T-helper 1 cell treated with Interleukin-12 subunit alpha and Interleukin-12 subunit beta and Interleukin-4 antibody, amounts not matched to agents 30 μg/mL and 1 μg/mL, for 36 hours (primary cell): Measurements from ENCODE around the gene NLE1.
"Not testable (repeated sequence)": the region's sequence is repeated elsewhere in the genome, so short reads cannot be mapped to it uniquely, and the experiment has no call there.

Source experiments
- H3K27ac Mint-ChIP-seq: one replicate; pipeline ENCODE4 v1.8.0; 2021; ENCODE audit warnings: mild to moderate bottlenecking, mixed read lengths
- H3K27me3 Mint-ChIP-seq: one replicate; pipeline ENCODE4 v1.8.0; 2021; ENCODE audit warnings: low read depth, mixed read lengths
- H3K36me3 Mint-ChIP-seq: one replicate; pipeline ENCODE4 v1.8.0; 2021; ENCODE audit warnings: low read depth, mixed read lengths
- H3K4me1 Mint-ChIP-seq: one replicate; pipeline ENCODE4 v1.8.0; 2021; ENCODE audit warnings: low read depth, mixed read lengths
- H3K4me3 Mint-ChIP-seq: one replicate; pipeline ENCODE4 v1.8.0; 2021; ENCODE audit warnings: mild to moderate bottlenecking, moderate library complexity, mixed read lengths
- H3K9me3 Mint-ChIP-seq: one replicate; pipeline ENCODE4 v1.8.0; 2021; ENCODE audit warnings: mixed read lengths

Gene NLE1

GRCh38 chr17:35129154-35129972 lies 12.7 kb downstream of the NLE1 start:
- Mint-ChIP-seq H3K4me3 (no peak overlapping the region), H3K27me3 (no peaks in the 10 kb centered on the region), H3K9me3 (no peaks in the 10 kb centered on the region), H3K27ac (no peak overlapping the region), H3K36me3 (peaks cover 12% of the 10 kb centered on the region), H3K4me1 (peaks cover 5% of the 10 kb centered on the region)

DNA sequence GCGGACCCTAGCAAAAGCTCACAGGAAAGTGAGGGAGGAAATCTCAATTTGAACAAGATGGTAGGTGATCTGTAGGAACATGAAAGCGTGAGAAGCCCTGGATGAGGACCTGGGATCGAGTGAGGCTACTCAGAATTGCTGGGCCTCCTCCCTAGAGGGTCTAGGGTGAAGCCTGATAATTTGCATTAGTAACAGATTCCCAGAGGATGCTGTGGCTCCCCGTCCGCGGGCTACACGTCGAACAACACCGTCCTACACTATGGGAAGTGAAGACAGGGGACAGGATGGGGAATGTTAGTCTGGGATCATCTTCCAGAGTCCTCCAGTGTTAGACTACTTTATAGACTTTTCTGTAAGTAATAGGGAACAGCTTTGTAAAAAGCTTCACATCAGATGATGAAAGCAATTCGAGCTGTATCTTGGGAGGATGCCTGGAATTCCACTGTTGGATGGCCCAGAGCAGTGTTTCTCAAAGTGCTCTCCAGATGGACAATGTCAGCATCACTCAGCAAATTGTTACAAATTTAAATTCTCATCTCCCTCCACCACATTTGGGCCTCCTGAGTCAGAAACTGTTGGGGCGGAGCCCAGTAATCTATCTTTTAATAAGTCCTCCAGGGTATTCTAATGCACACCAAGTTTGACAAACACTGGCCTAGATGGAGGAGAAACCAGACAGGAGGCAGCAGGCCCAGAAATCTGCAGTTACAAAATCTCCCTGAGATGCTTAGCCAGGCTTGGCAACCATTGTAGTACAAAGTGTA lies 14.2 kb downstream of the NLE1 start:
- Mint-ChIP-seq H3K27ac (no peak overlapping the region), H3K36me3 (peaks cover 7% of the 10 kb centered on the region), H3K27me3 (no peaks in the 10 kb centered on the region), H3K9me3 (no peaks in the 10 kb centered on the region), H3K4me1 (peaks cover 5% of the 10 kb centered on the region), H3K4me3 (no peak overlapping the region)

DNA sequence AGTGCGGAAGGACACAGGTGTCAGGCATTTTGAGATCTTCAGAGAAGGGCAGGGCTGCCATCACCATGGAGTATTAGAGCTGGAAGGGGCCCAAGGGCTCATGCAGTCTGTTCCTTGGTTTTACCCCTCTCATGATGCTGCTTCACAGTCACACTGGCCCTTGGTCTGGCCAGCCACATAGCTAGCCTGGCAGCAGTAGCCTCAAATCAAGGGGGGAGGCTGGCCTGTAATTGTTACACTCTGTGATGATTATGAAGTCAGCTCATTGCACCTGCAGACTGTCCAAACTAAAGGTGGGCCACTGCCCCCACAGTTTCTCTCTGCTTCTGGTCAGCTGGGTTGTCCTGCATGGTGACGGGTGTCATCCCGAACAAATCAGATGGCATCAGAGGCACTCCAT lies 20.8 kb downstream of the NLE1 start, which contains the start of gene FNDC8:
FNDC8 (plus strand) TSS at position 301 of the 400 bp plus-strand sequence; CDS start at position 380, 79 bp downstream.
- Mint-ChIP-seq H3K27me3 (no peaks in the 10 kb centered on the region), H3K27ac (peak within 1 kb of the TSS; percentile 12), H3K4me3 (peak within 1 kb of the TSS; percentile 2), H3K9me3 (no peaks in the 10 kb centered on the region), H3K36me3 (peaks cover 4% of the 10 kb centered on the region), H3K4me1 (peaks cover 23% of the 10 kb centered on the region)

GRCh38 chr17:35119370-35120165 lies 22.5 kb downstream of the NLE1 start, which contains the start of gene RAD51D:
Gene RAD51D, minus strand, starts transcription at chr17:35119860. Its CDS starts 247 bp downstream, at chr17:35119613.
- Mint-ChIP-seq H3K4me1 (peaks cover 32% of the 10 kb centered on the region), H3K36me3 (peaks cover 10% of the 10 kb centered on the region), H3K27ac (peak within 1 kb of the TSS; percentile 94), H3K4me3 (peak within 1 kb of the TSS; percentile 97), H3K27me3 (no peaks in the 10 kb centered on the region), H3K9me3 (no peaks in the 10 kb centered on the region)

DNA sequence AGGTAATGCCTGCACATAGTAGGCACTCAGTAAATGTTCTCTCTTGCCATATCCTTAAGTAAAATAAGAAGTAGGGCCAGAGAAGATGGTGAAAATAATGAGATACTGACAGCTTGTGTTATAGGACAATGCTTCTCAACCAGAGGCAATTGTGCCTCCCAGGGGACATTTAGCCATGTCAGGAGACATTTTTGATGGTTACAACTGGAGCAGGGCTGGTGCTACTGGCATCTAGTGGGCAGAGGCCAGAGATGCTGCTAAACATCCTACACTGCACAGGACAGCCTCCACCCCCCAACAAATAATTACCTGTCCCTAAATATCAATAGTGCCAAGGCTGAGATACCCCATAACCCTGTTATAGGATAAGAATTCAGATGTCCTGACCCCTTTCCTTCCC lies 24.1 kb downstream of the NLE1 start:
- Mint-ChIP-seq H3K4me1 (peaks cover 32% of the 10 kb centered on the region), H3K4me3 (peak overlapping the region; percentile 88), H3K27ac (peak overlapping the region; percentile 82), H3K27me3 (no peaks in the 10 kb centered on the region), H3K9me3 (no peaks in the 10 kb centered on the region), H3K36me3 (peaks cover 10% of the 10 kb centered on the region)

DNA sequence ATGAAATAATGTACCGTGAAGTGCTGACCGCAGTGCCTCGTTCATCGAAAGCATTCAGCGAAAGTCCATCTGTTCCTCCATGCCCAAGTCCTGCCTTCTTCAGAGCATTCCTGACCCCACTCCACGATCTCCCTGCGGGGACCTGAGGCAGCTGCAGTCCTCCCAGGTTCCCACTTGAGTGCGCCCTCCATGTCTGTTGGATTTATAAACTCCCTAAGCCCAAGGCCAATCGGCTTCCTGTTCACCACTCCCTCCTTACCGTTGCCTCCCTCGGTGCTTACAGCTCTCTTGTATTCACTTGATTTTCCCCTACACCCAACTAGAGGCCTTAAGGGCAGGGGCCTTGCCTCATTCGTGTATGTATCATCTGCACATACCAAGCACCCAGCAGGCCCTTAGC lies 25.3 kb downstream of the NLE1 start:
- H3K27me3 Mint-ChIP-seq = no peaks in the 10 kb centered on the region
- H3K27ac Mint-ChIP-seq = peak overlapping the region; percentile 15
- no peaks in the 10 kb centered on the region for H3K9me3 Mint-ChIP-seq
- peaks cover 11% of the 10 kb centered on the region for H3K36me3 Mint-ChIP-seq
- H3K4me3 Mint-ChIP-seq = no peak overlapping the region
- H3K4me1 Mint-ChIP-seq = peaks cover 30% of the 10 kb centered on the region

GRCh38 chr17:35110791-35111190 lies 31.3 kb downstream of the NLE1 start:
- peaks cover 17% of the 10 kb centered on the region for H3K36me3 Mint-ChIP-seq
- not testable (repeated sequence) for H3K9me3 Mint-ChIP-seq, H3K27me3 Mint-ChIP-seq

GRCh38 chr17:35104844-35105450 lies 37.2 kb downstream of the NLE1 start:
- Mint-ChIP-seq H3K27me3 (no peaks in the 10 kb centered on the region), H3K4me1 (peaks cover 3% of the 10 kb centered on the region), H3K9me3 (no peaks in the 10 kb centered on the region), H3K36me3 (peaks cover 37% of the 10 kb centered on the region), H3K27ac (no peak overlapping the region), H3K4me3 (no peak overlapping the region)

More at GRCh38 chr17:35110791-35111190, 31.3 kb downstream of the NLE1 start:
- not testable (repeated sequence) for H3K4me1 Mint-ChIP-seq, H3K4me3 Mint-ChIP-seq, H3K27ac Mint-ChIP-seq

GRCh38 chr17:35103271-35103670 lies 38.8 kb downstream of the NLE1 start:
- Mint-ChIP-seq H3K9me3 (no peaks in the 10 kb centered on the region), H3K4me3 (no peak overlapping the region), H3K27me3 (no peaks in the 10 kb centered on the region), H3K27ac (no peak overlapping the region), H3K4me1 (peaks cover 3% of the 10 kb centered on the region), H3K36me3 (peaks cover 42% of the 10 kb centered on the region)

DNA sequence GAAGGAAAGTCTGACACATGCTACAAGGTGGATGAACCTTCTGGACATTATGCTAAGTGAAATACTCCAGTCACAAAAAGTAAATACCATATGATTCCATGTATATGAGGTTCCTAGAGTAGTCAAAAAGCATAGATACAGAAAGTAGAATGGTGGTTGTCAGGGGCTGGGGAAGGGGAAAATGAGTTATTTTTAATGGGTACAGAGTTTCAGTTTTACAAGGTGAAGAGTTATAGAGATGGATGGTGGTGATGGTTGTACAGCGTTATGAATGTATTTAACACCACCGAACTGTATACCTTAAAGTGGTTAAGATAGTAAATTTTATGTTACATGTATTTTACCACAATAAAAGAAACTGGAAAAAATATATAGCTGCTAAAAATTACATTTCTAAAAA lies 40.4 kb downstream of the NLE1 start:
- peaks cover 40% of the 10 kb centered on the region for H3K36me3 Mint-ChIP-seq
- no peak overlapping the region for H3K4me3 Mint-ChIP-seq
- H3K4me1 Mint-ChIP-seq = no peaks in the 10 kb centered on the region
- H3K27me3 Mint-ChIP-seq = no peaks in the 10 kb centered on the region
- no peak overlapping the region for H3K27ac Mint-ChIP-seq
- H3K9me3 Mint-ChIP-seq = no peaks in the 10 kb centered on the region

- Mint-ChIP-seq H3K36me3 (peaks cover 33% of the 10 kb centered on the region), H3K4me3 (no peak overlapping the region), H3K4me1 (no peaks in the 10 kb centered on the region), H3K27me3 (no peaks in the 10 kb centered on the region), H3K9me3 (no peaks in the 10 kb centered on the region), H3K27ac (no peak overlapping the region)
These were observed 41.1 kb downstream of the NLE1 start for GRCh38 chr17:35101036-35101435.

DNA sequence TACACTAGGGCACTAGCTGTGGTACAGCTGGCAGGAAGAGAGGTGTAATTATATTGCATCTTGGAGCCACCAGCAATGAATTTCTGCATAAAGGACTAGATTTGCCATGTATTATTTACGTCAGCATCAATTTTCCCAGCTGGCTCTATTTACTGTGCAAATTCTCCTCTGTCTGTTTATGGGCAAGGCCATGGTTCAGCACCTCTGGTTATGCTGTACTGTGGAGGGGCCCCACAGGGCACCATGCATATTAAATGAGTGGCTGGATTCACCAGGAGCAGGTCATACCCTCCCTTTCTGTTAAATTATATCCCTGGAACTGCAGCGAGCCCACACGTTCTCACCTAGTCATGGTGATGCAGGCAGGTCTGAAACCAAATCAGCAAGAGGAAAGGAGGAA lies 42.2 kb downstream of the NLE1 start:
- Mint-ChIP-seq H3K36me3 (peaks cover 23% of the 10 kb centered on the region), H3K27ac (no peak overlapping the region), H3K27me3 (no peaks in the 10 kb centered on the region), H3K4me1 (no peaks in the 10 kb centered on the region), H3K9me3 (no peaks in the 10 kb centered on the region), H3K4me3 (no peak overlapping the region)

- Mint-ChIP-seq H3K4me1 (no peaks in the 10 kb centered on the region), H3K36me3 (peaks cover 21% of the 10 kb centered on the region), H3K4me3 (no peak overlapping the region), H3K9me3 (no peaks in the 10 kb centered on the region), H3K27ac (no peak overlapping the region), H3K27me3 (no peaks in the 10 kb centered on the region)
These were observed 44.3 kb downstream of the NLE1 start for GRCh38 chr17:35097776-35098175.

GRCh38 chr17:35095741-35096140 lies 46.4 kb downstream of the NLE1 start:
- H3K27ac Mint-ChIP-seq = no peak overlapping the region
- no peaks in the 10 kb centered on the region for H3K9me3 Mint-ChIP-seq
- peaks cover 12% of the 10 kb centered on the region for H3K36me3 Mint-ChIP-seq
- no peaks in the 10 kb centered on the region for H3K27me3 Mint-ChIP-seq
- H3K4me3 Mint-ChIP-seq = no peak overlapping the region
- H3K4me1 Mint-ChIP-seq = peaks cover 2% of the 10 kb centered on the region
